ENCODE measurements around the gene DRC7.

DNA sequence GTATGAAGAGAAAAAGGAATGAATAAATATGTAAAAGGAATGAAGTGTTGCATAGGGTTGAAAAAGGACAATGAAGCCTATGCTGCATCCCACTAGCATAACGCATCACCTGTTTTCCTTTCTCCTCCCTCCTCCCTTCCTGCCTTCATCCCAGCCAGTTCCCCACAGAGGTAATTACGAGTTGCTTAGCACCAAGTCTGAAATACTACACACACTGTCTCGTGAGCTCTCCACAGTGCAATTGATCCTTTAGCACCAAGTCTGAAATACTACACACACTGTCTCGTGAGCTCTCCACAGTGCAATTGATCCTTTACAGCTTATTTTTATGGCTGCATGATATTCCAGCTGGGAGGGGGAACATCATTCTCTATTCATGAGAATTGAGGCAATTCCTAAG lies 1.1 kb upstream of the DRC7 start:
- no peak for TF ChIP-seq CTCF (IDR thresholded peaks at IDR 0.05)
- TF ChIP-seq EZH2phosphoT487 (IDR thresholded peaks at IDR 0.05), result no peak

All from neural progenitor cell (in vitro differentiated cells).